ENCODE results near the gene CABCOCO1. TPM values are rescaled to one million over a fixed set of nuclear protein-coding genes. Genes with fewer than 3 reads are reported as not detected.

Gene CABCOCO1
- total RNA-seq, 2 donors from 2014 or later: 1.0 to 1.1 TPM

DNA sequence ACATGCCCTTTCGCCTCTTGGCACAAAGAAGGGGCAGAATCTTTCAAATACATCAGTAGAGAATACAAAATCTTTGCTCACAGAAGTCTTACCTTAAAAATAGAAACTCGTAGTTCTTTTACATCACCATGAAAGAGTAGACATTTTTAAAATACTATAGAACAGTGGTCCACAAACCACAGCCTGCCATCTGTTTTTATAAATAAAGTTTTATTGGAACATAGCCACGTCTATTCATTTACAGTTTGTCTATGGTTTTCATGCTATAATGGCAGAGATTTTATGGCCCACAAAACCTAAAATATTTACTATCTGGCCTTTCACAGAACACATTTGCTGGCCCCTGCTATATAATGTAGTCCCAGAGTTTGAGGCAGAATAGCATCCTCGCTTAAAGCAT is 46.1 kb upstream of the CABCOCO1 start:
- Histone ChIP-seq H3K36me3 (ENCODE audit: control insufficient read depth, insufficient read depth, low read length) (no peaks in the 10 kb centered on the region), H3K27me3 (ENCODE audit: control insufficient read depth, insufficient read depth, low read length, poor library complexity, severe bottlenecking) (no peaks in the 10 kb centered on the region), H3K27ac (ENCODE audit: low read depth, low read length) (no peak overlapping the region), H3K9me3 (ENCODE audit: control insufficient read depth, low read length) (no peaks in the 10 kb centered on the region), H3K9ac (ENCODE audit: extremely low read depth, low read length, poor library complexity, severe bottlenecking) (no peak overlapping the region), H3K4me3 (ENCODE audit: low read length) (no peak overlapping the region), H3K4me1 (ENCODE audit: control insufficient read depth, insufficient read depth, low read length) (no peaks in the 10 kb centered on the region)
- no peak for DNase-seq
- H3K4me3 Mint-ChIP-seq: no peak overlapping the region
- H3K4me1 Mint-ChIP-seq: peaks cover 21% of the 10 kb centered on the region
- TF ChIP-seq, protein P1, sequence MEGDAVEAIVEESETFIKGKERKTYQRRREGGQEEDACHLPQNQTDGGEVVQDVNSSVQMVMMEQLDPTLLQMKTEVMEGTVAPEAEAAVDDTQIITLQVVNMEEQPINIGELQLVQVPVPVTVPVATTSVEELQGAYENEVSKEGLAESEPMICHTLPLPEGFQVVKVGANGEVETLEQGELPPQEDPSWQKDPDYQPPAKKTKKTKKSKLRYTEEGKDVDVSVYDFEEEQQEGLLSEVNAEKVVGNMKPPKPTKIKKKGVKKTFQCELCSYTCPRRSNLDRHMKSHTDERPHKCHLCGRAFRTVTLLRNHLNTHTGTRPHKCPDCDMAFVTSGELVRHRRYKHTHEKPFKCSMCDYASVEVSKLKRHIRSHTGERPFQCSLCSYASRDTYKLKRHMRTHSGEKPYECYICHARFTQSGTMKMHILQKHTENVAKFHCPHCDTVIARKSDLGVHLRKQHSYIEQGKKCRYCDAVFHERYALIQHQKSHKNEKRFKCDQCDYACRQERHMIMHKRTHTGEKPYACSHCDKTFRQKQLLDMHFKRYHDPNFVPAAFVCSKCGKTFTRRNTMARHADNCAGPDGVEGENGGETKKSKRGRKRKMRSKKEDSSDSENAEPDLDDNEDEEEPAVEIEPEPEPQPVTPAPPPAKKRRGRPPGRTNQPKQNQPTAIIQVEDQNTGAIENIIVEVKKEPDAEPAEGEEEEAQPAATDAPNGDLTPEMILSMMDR (conservative IDR thresholded peaks at IDR 0.05): no peak
- H3K36me3 Mint-ChIP-seq (ENCODE audit: low read depth): no peaks in the 10 kb centered on the region
- no peak overlapping the region for H3K27ac Mint-ChIP-seq
- 88 to 91% methylated on average over 2 to 4 of the region's 4 CpGs for WGBS, 2 experiments (ENCODE audit: insufficient coverage in 1 of 2, insufficient read length in 1 of 2)
- H3K27me3 Mint-ChIP-seq (ENCODE audit: insufficient read depth): no peaks in the 10 kb centered on the region
- no peaks in the 10 kb centered on the region for H3K9me3 Mint-ChIP-seq

DNA sequence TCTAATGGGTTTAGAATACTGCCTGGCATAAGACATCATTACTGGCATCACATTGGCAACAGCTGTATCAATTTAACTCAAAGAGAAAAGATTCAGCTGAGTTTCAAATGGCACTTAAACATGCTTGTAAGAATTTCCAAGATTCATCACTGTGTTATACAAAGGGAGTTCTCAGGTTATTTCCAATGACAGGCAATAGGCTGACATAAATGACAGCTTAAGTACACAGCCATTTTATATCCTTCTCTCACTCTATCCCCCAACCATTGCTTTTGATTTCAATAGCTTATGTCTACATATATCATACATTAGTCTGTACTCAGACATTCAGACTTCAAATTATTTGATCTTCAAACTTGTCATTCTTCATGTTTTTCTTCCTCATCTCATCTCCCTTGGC is 45.5 kb upstream of the CABCOCO1 start:
- H3K27me3 ChIP-seq (ENCODE audit: control insufficient read depth, insufficient read depth, low read length, poor library complexity, severe bottlenecking): no peaks in the 10 kb centered on the region
- H3K36me3 ChIP-seq (ENCODE audit: control insufficient read depth, insufficient read depth, low read length): no peaks in the 10 kb centered on the region
- Mint-ChIP-seq H3K4me1 (peaks cover 17% of the 10 kb centered on the region), H3K9me3 (no peaks in the 10 kb centered on the region), H3K27ac (no peak overlapping the region), H3K36me3 (ENCODE audit: low read depth) (no peaks in the 10 kb centered on the region), H3K4me3 (no peak overlapping the region), H3K27me3 (ENCODE audit: insufficient read depth) (no peaks in the 10 kb centered on the region)
- no peak for DNase-seq
- H3K9ac ChIP-seq (ENCODE audit: extremely low read depth, low read length, poor library complexity, severe bottlenecking): no peak overlapping the region
- H3K4me1 ChIP-seq (ENCODE audit: control insufficient read depth, insufficient read depth, low read length): no peaks in the 10 kb centered on the region
- TF ChIP-seq, protein P1 (conservative IDR thresholded peaks at IDR 0.05): no peak
- no peaks in the 10 kb centered on the region for H3K9me3 ChIP-seq (ENCODE audit: control insufficient read depth, low read length)
- no peak overlapping the region for H3K27ac ChIP-seq (ENCODE audit: low read depth, low read length)
- no peak overlapping the region for H3K4me3 ChIP-seq (ENCODE audit: low read length)

DNA sequence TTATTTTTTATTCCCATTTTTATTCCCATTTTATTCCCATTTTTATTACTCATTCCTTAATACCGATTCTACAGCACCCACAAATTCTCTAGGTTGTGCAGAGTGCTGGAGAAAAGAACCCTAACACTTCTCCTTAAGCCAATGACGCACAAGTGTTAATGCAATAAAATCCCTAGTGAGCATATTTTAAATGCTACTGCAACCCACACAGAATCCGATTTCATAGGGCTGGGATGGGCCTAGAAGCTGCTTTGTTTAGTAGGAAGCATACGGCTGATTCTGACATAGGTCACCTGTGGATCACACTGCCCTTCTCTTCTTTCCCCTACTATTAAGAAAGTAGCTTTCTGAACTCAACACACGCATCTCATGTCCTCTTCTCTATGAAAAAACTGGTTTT is 45.1 kb upstream of the CABCOCO1 start:
- Histone ChIP-seq H3K27ac (ENCODE audit: low read depth, low read length) (no peak overlapping the region), H3K36me3 (ENCODE audit: control insufficient read depth, insufficient read depth, low read length) (no peaks in the 10 kb centered on the region), H3K4me1 (ENCODE audit: control insufficient read depth, insufficient read depth, low read length) (no peaks in the 10 kb centered on the region), H3K27me3 (ENCODE audit: control insufficient read depth, insufficient read depth, low read length, poor library complexity, severe bottlenecking) (no peaks in the 10 kb centered on the region), H3K9me3 (ENCODE audit: control insufficient read depth, low read length) (no peaks in the 10 kb centered on the region), H3K9ac (ENCODE audit: extremely low read depth, low read length, poor library complexity, severe bottlenecking) (no peak overlapping the region), H3K4me3 (ENCODE audit: low read length) (no peak overlapping the region)
- WGBS, 2 experiments (ENCODE audit: insufficient coverage in 1 of 2, insufficient read length in 1 of 2): 90 to 100% methylated on average over 1 to 5 of the region's 5 CpGs
- DNase-seq: no peak
- no peaks in the 10 kb centered on the region for H3K27me3 Mint-ChIP-seq (ENCODE audit: insufficient read depth)
- TF ChIP-seq, protein P1 (conservative IDR thresholded peaks at IDR 0.05): no peak
- H3K4me1 Mint-ChIP-seq: peaks cover 13% of the 10 kb centered on the region
- H3K4me3 Mint-ChIP-seq: no peak overlapping the region
- no peak overlapping the region for H3K27ac Mint-ChIP-seq
- H3K9me3 Mint-ChIP-seq: no peaks in the 10 kb centered on the region
- H3K36me3 Mint-ChIP-seq (ENCODE audit: low read depth): no peaks in the 10 kb centered on the region

Data from endodermal cell (in vitro differentiated cells).